Retinal pigment epithelial cell (primary cell): ENCODE data around the gene DDX24.

Experiments used
- DNase-seq: peaks from one replicate; pipeline ENCODE4 v3.0.0-alpha.2; 2010; ENCODE audit warnings: low read depth
- H3K4me3 ChIP-seq: 2 replicates; pipeline ENCODE4 v1.5.1; 2011; ENCODE audit warnings: mild to moderate bottlenecking, low read length, control low read depth, moderate library complexity
- CTCF ChIP-seq: conservative IDR thresholded peaks from 2 replicates; pipeline ENCODE4 v1.5.1; 2011; ENCODE audit warnings: low read depth, low read length, control low read depth, inconsistent platforms

DDX24 gene

GRCh38 chr14:94049625-94050023, 31.4 kb downstream of the DDX24 start:
- H3K4me3 ChIP-seq, result no peak overlapping the region
- TF ChIP-seq CTCF, result no peak
- no peak for DNase-seq

DNA sequence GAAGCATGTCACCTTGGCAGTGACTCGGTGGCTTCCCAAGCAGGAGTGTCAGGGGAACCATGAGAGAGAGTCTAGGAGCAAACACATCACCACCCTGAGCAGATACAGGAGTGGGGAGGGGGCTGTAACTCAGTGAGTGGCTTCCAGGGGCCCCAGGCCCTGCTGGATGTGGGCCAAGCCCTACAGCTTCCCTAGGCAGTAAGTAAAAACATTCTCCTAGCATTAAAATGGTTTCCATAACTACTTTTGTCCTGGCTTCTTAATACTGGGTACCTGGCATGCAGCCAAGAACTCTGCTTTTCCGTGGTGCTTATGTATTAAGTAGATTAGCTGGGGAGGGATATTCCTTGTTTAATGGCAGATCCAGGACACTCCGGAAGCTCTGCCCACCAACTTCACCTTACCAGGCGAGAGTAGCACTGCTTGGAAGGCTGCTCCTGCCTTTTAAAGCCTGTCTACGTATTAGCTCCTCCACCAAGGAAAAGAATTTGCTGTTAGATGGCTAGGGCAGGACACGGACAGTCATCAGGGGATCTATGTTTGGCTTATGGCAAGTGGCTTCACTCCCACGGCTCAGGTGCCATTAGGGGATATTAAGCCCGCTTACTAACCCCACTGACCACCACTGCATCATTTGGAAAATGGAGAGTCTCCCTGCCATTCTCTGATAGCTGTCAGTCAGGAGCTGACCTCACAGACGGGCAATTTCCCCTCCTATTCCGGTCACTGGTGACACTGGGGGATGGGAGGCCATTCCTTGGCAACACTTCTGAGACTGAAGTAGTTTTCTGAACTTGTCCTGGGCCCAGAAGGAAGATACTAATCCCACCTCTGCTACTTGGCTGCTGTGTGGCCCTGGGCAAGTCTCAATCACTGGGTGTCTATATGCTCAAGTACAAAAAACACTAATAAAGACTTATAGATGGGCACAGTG, 32.0 kb downstream of the DDX24 start:
- H3K4me3 ChIP-seq, result no peak overlapping the region
- DNase-seq, result peak; percentile 91
- no peak for TF ChIP-seq CTCF

- H3K4me3 ChIP-seq, result no peak overlapping the region
- DNase-seq, result no peak
- no peak for TF ChIP-seq CTCF
These were observed 33.4 kb downstream of the DDX24 start for GRCh38 chr14:94047581-94047980.

DNA sequence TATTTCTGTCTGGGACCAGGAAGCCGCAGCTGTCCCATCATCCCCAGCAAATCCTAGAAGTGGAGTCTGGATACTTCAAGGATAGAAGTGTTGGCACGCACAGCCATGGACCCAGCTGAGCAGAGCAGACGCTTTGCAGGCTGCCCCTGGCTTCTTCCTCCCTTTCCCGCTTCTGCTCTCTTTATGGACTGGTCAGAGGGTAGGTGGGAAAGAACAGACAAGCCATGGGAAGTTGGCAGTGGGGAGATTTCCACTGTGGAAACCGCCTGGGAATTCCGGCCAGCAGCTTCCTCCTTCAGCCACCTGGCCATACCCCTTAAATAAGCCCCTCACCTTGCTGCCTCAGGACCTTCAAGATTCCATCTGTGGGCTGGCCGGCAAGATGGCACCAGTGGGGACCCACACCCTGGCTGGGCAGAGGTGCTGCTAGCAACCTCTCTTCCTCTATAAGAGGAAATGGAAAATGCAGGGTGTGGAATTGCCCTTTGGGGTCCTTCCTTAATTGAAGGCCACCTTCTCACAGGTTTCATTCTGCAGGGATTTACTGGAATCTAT, 34.2 kb downstream of the DDX24 start:
- no peak for DNase-seq
- H3K4me3 ChIP-seq, result no peak overlapping the region
- TF ChIP-seq CTCF, result no peak

DNA sequence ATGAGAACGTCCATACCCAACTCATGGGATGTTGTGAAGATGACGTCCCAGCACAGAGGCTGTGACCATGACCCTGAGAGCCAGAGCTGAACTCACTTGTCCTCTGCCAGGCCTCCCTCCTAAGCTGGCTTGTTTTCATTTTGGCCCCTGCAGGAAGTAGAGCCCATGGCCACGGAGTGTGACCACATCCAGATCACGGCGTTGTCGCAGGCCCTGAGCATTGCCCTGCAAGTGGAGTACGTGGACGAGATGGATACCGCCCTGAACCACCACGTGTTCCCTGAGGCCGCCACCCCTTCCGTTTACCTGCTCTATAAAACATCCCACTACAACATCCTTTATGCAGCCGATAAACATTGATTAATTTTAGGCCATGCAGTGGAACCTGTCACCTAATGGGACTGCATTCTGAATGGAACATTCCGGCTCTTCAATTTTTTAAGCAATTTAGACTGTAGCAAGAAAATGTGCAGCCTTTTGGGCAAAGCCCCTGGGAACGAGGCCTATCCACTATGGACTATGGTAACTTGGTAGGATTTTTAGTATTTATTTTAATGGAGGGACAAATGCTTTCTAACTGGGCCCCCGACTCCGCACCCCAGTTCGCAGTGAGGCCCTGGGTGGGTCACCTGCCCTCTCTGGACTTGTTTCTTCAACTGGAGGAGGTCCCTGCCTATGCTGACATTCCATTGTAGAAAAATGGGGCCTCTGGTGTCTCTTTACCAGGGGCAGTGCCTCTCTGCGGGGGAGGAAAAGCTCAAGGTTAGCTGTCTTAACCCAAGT, 35.2 kb downstream of the DDX24 start:
- no peak for DNase-seq
- TF ChIP-seq CTCF, result no peak

DNA sequence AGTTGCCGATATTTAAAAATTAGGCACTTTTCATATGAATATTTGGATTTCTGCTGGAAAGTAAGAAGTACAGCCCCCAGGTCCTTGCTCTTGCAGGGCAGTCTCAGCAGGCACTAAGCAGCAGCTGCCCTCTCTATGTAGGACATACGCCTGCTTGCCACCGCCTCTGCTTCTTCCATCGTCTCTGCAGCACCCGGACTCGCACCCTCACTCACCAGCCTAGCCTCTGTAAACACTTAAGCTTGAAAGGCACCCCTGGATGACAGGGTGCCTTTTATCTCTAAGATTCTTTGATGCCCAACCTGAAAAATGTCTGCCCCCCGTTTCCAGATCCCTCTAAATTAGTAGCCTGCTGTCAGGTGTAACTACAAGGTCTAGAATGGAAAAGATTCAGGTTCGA, 35.9 kb downstream of the DDX24 start:
- DNase-seq, result no peak
- no peak overlapping the region for H3K4me3 ChIP-seq
- TF ChIP-seq CTCF, result no peak

More for the DNA sequence above, 35.2 kb downstream of the DDX24 start:
- H3K4me3 ChIP-seq, result no peak overlapping the region
